ENCODE measurements around the gene L3MBTL1. TPM values are rescaled to one million over a fixed set of nuclear protein-coding genes. Genes with fewer than 3 reads are reported as not detected.

The L3MBTL1 gene
- total and polyA plus RNA-seq, 2 donors (not counting 3 experiments of a cell fraction or from before 2014, with no cell fraction given): 5.2 to 8.2 TPM

DNA sequence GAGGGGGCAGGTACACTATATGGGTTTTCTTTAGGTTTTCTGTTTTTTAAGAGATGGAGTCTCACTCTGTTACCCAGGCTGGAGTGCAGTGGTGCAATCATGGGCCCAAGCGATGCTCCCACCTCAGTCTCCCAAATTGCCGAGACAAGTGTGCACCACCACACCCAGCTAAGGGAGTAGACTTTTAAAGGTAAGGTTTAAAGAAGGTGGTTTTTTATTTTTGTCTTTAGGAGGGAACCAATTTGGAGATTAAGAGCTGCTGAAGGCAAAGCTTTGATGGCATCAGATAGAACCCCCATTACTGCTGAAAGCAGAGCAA is 41.9 kb upstream of the L3MBTL1 start:
- dilution Hi-C loops (cut with MboI; ENCODE audit: extremely low pct_ligation_motif_present, low sequenced_read_pairs): no loop called here
- peaks cover 16% of the 10 kb centered on the region for H3K79me2 ChIP-seq (ENCODE audit: control insufficient read depth, insufficient read depth, low read length)

More for the DNA sequence above, 41.9 kb upstream of the L3MBTL1 start:
- intact Hi-C loops (cut with micrococcal nuclease): no loop called here
- no peaks in the 10 kb centered on the region for H3K9me1 ChIP-seq (replicated peaks; ENCODE audit: control insufficient read depth, extremely low read depth, insufficient read depth, low read length)
- H3K4me1 ChIP-seq (ENCODE audit: control insufficient read depth, extremely low read depth, insufficient read depth, low read length): peaks cover 5% of the 10 kb centered on the region
- H2AFZ ChIP-seq (ENCODE audit: low read depth, low read length): no peak overlapping the region
- no peak overlapping the region for H3K27ac ChIP-seq (ENCODE audit: insufficient read depth, low read depth, low read length)
- ChIA-PET CTCF (interaction anchor here (1.2 kb wide), 1 partner anchor 17 kb away, joined by 3 read pairs; no protein-coding TSS in a partner anchor), POLR2A (interaction anchor here (0.6 to 1.8 kb wide), 3 partner anchors 8 to 414 kb away, joined by 5 to 12 read pairs (median 7); partner anchors contain the start of gene SRSF6)
- H3K9ac ChIP-seq (replicated peaks; ENCODE audit: extremely low read depth, insufficient read depth, low read length): no peak overlapping the region
- no peaks in the 10 kb centered on the region for H3K27me3 ChIP-seq (ENCODE audit: control insufficient read depth in 2 of 2, insufficient read depth in 2 of 2, low read length in 2 of 2)
- no peak overlapping the region for H3K4me3 ChIP-seq (replicated peaks in 1 of 3; ENCODE audit: insufficient read depth in 1 of 3, low read depth in 1 of 3, low read length in 3 of 3)
- H3K4me2 ChIP-seq (ENCODE audit: insufficient read depth, low read length): no peak overlapping the region
- peaks cover 22 to 39% of the 10 kb centered on the region in 2 experiments for H3K36me3 ChIP-seq (ENCODE audit: control insufficient read depth in 2 of 2, extremely low read depth in 1 of 2, insufficient read depth in 2 of 2, low read length in 2 of 2)
- H4K20me1 ChIP-seq (replicated peaks; ENCODE audit: control insufficient read depth, extremely low read depth, insufficient read depth, low read length): peaks cover 25% of the 10 kb centered on the region
- FAIRE-seq: no peak
- H3K9me3 ChIP-seq (replicated peaks; ENCODE audit: control insufficient read depth, insufficient read depth, low read length): no peaks in the 10 kb centered on the region
- no peak for TF ChIP-seq POLR2A (IDR thresholded peaks at IDR 0.05; ENCODE audit: low read depth, low read length)
- TF ChIP-seq GATA2 (IDR thresholded peaks at IDR 0.05; ENCODE audit: insufficient read depth, insufficient read length, low read depth, low read length): no peak
- no peak for TF ChIP-seq EZH2 (IDR thresholded peaks at IDR 0.05; ENCODE audit: borderline replicate concordance, low read depth, low read length, severe bottlenecking)
- TF ChIP-seq, protein P1, sequence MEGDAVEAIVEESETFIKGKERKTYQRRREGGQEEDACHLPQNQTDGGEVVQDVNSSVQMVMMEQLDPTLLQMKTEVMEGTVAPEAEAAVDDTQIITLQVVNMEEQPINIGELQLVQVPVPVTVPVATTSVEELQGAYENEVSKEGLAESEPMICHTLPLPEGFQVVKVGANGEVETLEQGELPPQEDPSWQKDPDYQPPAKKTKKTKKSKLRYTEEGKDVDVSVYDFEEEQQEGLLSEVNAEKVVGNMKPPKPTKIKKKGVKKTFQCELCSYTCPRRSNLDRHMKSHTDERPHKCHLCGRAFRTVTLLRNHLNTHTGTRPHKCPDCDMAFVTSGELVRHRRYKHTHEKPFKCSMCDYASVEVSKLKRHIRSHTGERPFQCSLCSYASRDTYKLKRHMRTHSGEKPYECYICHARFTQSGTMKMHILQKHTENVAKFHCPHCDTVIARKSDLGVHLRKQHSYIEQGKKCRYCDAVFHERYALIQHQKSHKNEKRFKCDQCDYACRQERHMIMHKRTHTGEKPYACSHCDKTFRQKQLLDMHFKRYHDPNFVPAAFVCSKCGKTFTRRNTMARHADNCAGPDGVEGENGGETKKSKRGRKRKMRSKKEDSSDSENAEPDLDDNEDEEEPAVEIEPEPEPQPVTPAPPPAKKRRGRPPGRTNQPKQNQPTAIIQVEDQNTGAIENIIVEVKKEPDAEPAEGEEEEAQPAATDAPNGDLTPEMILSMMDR (IDR thresholded peaks at IDR 0.05; ENCODE audit: extremely low read depth in 1 of 2, insufficient read depth in 1 of 2, low read depth in 1 of 2, low read length in 2 of 2): no peak
- TF ChIP-seq, protein P2, sequence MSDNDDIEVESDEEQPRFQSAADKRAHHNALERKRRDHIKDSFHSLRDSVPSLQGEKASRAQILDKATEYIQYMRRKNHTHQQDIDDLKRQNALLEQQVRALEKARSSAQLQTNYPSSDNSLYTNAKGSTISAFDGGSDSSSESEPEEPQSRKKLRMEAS (IDR thresholded peaks at IDR 0.05; ENCODE audit: insufficient read depth, insufficient read length): no peak
- TF ChIP-seq MYC (IDR thresholded peaks at IDR 0.05; ENCODE audit: low read depth, low read length): no peak
- no peak for TF ChIP-seq POLR2AphosphoS5 (IDR thresholded peaks at IDR 0.05; ENCODE audit: insufficient read depth, low read depth, low read length)
- no peak for TF ChIP-seq FOS (IDR thresholded peaks at IDR 0.05; ENCODE audit: borderline replicate concordance, insufficient read depth, low read length)
- TF ChIP-seq JUN (IDR thresholded peaks at IDR 0.05; ENCODE audit: borderline replicate concordance, insufficient read depth, insufficient read length, low read depth): no peak
- BruUV-seq (replicated peaks): no TSS peak
- DNase-seq (ENCODE audit: low read depth, low spot score): no peak
